Keratinocyte (primary cell): ENCODE results near the gene CUL3. TPM values are rescaled to one million over a fixed set of nuclear protein-coding genes. Genes with fewer than 3 reads are reported as not detected.

Source experiments
- DNase-seq: peaks from one replicate; pipeline ENCODE4 v3.0.0-alpha.2; 2011; ENCODE audit warnings: low read depth, missing footprints, low spot score
- FAIRE-seq: peaks from 2 replicates; lab custom pipeline; 2011; peaks lifted over from hg19 to GRCh38; lab: Jason Lieb, UNC
- H2AFZ ChIP-seq: 2 replicates; pipeline ENCODE4 v1.6.0; 2012; ENCODE audit warnings: low read length, control low read depth, inconsistent platforms; ENCODE audit not compliant: control insufficient read depth
- H3K27ac ChIP-seq: 2 replicates; pipeline ENCODE4 v1.5.1; 2011; ENCODE audit warnings: low read length; ENCODE audit not compliant: control insufficient read depth, insufficient read depth
- H3K27me3 ChIP-seq: 3 replicates; pipeline ENCODE4 v1.6.0; 2011; ENCODE audit warnings: low read length; ENCODE audit not compliant: control insufficient read depth, insufficient read depth; ENCODE audit errors: extremely low read depth
- H3K36me3 ChIP-seq, 2 experiments: 2 replicates in 1 of 2; 3 replicates in 1 of 2; pipeline ENCODE4 v1.5.1; 2011; ENCODE audit warnings: low read length in 2 of 2, mild to moderate bottlenecking in 1 of 2; ENCODE audit not compliant: control insufficient read depth in 2 of 2, insufficient read depth in 2 of 2; ENCODE audit errors: extremely low read depth in 1 of 2
- H3K4me1 ChIP-seq: 3 replicates; pipeline ENCODE4 v1.5.1; 2011; ENCODE audit warnings: low read length; ENCODE audit not compliant: control insufficient read depth, insufficient read depth; ENCODE audit errors: extremely low read depth
- H3K4me2 ChIP-seq: 3 replicates; pipeline ENCODE4 v1.6.0; 2011; ENCODE audit warnings: low read depth, low read length; ENCODE audit not compliant: control insufficient read depth, insufficient read depth; ENCODE audit errors: extremely low read depth
- H3K4me3 ChIP-seq, 3 experiments: fragments of 200-600 bp in 1 of 3; sonication (generic) in 1 of 3; 2 replicates in 2 of 3; 3 replicates in 1 of 3; pipeline ENCODE4 v1.5.1; 2011 to 2016; ENCODE audit warnings: low read length in 3 of 3, mild to moderate bottlenecking in 3 of 3, control low read depth in 2 of 3, inconsistent platforms in 1 of 3, low read depth in 1 of 3, mixed read lengths in 1 of 3, mixed run types in 1 of 3, moderate library complexity in 1 of 3; ENCODE audit not compliant: control insufficient read depth in 2 of 3, insufficient read depth in 2 of 3; ENCODE audit errors: extremely low read depth in 1 of 3
- H3K79me2 ChIP-seq: 2 replicates; pipeline ENCODE4 v1.6.0; 2012; ENCODE audit warnings: low read length; ENCODE audit not compliant: control insufficient read depth, insufficient read depth
- H3K9ac ChIP-seq: 3 replicates; pipeline ENCODE4 v1.6.0; 2011; ENCODE audit warnings: low read length; ENCODE audit not compliant: control insufficient read depth, insufficient read depth; ENCODE audit errors: extremely low read depth
- H3K9me1 ChIP-seq: 3 replicates; pipeline ENCODE4 v1.6.0; 2011; ENCODE audit warnings: low read length; ENCODE audit not compliant: control insufficient read depth, insufficient read depth; ENCODE audit errors: extremely low read depth
- H3K9me3 ChIP-seq: 2 replicates; pipeline ENCODE4 v1.5.1; 2012; ENCODE audit warnings: low read depth, low read length; ENCODE audit not compliant: control insufficient read depth
- H4K20me1 ChIP-seq: 3 replicates; pipeline ENCODE4 v1.6.0; 2011; ENCODE audit warnings: low read length; ENCODE audit not compliant: control insufficient read depth, insufficient read depth; ENCODE audit errors: extremely low read depth
- EZH2 ChIP-seq: IDR thresholded peaks from one replicate; pipeline ENCODE4 v1.6.1; 2012; ENCODE audit warnings: inconsistent platforms, mild to moderate bottlenecking, low read length, moderate library complexity
- dilution Hi-C: fragments of 300-500 bp; cut with MboI; formaldehyde crosslinking; loops from one replicate; pipeline ENCODE4 v1.7.0; 2020; ENCODE audit warnings: low sequenced_read_pairs; ENCODE audit not compliant: extremely low pct_ligation_motif_present
- polyA plus RNA-seq, 5 experiments: library from polyadenylated mRNA; depleted of rRNA in 3 of 5; stranded (reverse) in 3 of 5; stranded (forward) in 1 of 5; unstranded in 1 of 5; fragments of >200 nt; gene quantifications; 1 replicate in 1 of 5; 2 replicates in 3 of 5; 3 replicates in 1 of 5; pipeline versions ENCODE4 v1.2.1 to v1.2.3, GENCODE V29; 2011 to 2012; ENCODE audit warnings: missing spikeins in 2 of 5, low read depth in 1 of 5, low replicate concordance in 1 of 5
- TF ChIP-seq, protein P1 (sequence below), 3 experiments: IDR thresholded peaks in 1 of 3; conservative IDR thresholded peaks in 1 of 3; optimal IDR thresholded peaks in 1 of 3; 2 replicates in 2 of 3; 3 replicates in 1 of 3; pipeline versions ENCODE3 to v1.5.1; 2011; ENCODE audit warnings: low read length in 3 of 3, mild to moderate bottlenecking in 3 of 3, moderate library complexity in 2 of 3, control low read depth in 1 of 3, inconsistent platforms in 1 of 3; ENCODE audit not compliant: insufficient read depth in 2 of 3; ENCODE audit errors: extremely low read depth in 1 of 3

Gene CUL3
- polyA plus RNA-seq, 1 donor (not counting 4 experiments of a cell fraction or from before 2014, with no cell fraction given): 71.7 TPM

DNA sequence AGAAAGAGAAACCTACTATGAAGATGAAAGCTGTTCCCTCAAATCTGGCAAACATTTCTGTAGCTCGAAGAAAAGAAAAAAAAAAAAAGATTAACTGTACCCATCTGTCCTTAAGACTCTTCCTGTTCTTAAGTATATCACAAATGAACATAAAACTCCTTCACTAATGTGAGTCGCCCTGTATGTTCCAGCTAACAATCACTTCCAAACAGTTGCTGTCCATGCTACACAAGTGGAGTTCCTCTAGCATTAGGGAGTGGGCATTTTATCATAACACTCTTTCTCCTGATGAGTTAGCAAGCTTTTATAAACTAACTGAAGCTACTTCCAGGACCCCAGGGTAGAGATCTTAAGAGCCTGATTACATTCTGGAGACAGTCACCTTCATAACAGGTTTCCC lies 5.8 kb downstream of the CUL3 start:
- Histone ChIP-seq H3K4me1 (peaks cover 21% of the 10 kb centered on the region), H3K4me3 (peak overlapping the region in 1 of 3 experiments; percentile 26), H3K9me1 (peaks cover 2% of the 10 kb centered on the region), H3K9ac (no peak overlapping the region), H3K36me3 (peaks cover 0 to 3% of the 10 kb centered on the region in 2 experiments), H4K20me1 (peaks cover 32% of the 10 kb centered on the region), H3K4me2 (peak overlapping the region; percentile 76), H3K27ac (peak overlapping the region; percentile 24), H3K27me3 (no peaks in the 10 kb centered on the region), H3K9me3 (no peaks in the 10 kb centered on the region), H3K79me2 (peaks cover 100% of the 10 kb centered on the region), H2AFZ (no peak overlapping the region)
- dilution Hi-C loops: no loop called here
- TF ChIP-seq, protein P1, sequence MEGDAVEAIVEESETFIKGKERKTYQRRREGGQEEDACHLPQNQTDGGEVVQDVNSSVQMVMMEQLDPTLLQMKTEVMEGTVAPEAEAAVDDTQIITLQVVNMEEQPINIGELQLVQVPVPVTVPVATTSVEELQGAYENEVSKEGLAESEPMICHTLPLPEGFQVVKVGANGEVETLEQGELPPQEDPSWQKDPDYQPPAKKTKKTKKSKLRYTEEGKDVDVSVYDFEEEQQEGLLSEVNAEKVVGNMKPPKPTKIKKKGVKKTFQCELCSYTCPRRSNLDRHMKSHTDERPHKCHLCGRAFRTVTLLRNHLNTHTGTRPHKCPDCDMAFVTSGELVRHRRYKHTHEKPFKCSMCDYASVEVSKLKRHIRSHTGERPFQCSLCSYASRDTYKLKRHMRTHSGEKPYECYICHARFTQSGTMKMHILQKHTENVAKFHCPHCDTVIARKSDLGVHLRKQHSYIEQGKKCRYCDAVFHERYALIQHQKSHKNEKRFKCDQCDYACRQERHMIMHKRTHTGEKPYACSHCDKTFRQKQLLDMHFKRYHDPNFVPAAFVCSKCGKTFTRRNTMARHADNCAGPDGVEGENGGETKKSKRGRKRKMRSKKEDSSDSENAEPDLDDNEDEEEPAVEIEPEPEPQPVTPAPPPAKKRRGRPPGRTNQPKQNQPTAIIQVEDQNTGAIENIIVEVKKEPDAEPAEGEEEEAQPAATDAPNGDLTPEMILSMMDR (optimal IDR thresholded peaks at IDR 0.05 in 1 of 3, IDR thresholded peaks at IDR 0.05 in 1 of 3, conservative IDR thresholded peaks at IDR 0.05 in 1 of 3; ENCODE audit: extremely low read depth in 1 of 3, insufficient read depth in 2 of 3, low read length in 3 of 3): no peak
- TF ChIP-seq EZH2: no peak
- FAIRE-seq: peak; percentile 64
- no peak for DNase-seq

DNA sequence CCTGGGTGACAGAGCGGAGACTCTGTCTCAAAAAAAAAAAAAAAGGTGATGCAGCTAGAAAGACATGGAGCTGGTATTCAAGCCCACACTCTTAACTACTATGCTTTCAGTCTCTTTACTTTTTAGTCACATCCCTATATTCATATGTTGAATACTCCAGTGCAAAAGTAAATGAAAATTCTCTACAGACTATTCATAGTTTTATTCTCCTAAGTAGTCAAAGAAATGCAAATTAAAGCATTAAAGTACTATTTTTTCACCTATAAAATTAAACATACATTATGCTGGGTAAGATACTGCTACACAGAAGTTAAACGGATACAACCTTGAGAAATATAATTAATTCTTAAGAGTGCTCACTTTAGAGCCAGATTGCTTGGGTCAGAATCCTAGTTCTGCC lies 7.6 kb downstream of the CUL3 start:
- Histone ChIP-seq H3K36me3 (peaks cover 0 to 3% of the 10 kb centered on the region in 2 experiments), H3K27me3 (no peaks in the 10 kb centered on the region), H3K9me1 (peaks cover 2% of the 10 kb centered on the region), H3K9me3 (no peaks in the 10 kb centered on the region), H4K20me1 (peaks cover 26% of the 10 kb centered on the region), H3K27ac (no peak overlapping the region), H3K4me1 (peaks cover 12% of the 10 kb centered on the region), H3K4me2 (no peak overlapping the region), H3K79me2 (peaks cover 99% of the 10 kb centered on the region), H3K9ac (no peak overlapping the region), H3K4me3 (no peak overlapping the region), H2AFZ (no peak overlapping the region)
- dilution Hi-C loops: no loop called here
- TF ChIP-seq EZH2: no peak
- TF ChIP-seq, protein P1 (optimal IDR thresholded peaks at IDR 0.05 in 1 of 3, IDR thresholded peaks at IDR 0.05 in 1 of 3, conservative IDR thresholded peaks at IDR 0.05 in 1 of 3; ENCODE audit: extremely low read depth in 1 of 3, insufficient read depth in 2 of 3, low read length in 3 of 3): no peak
- no peak for FAIRE-seq
- no peak for DNase-seq
